GM12864 (cell line): ENCODE results near the gene PDE7B.

ENCODE experiments used
- DNase-seq: peaks from one replicate; pipeline ENCODE4 v3.0.0-alpha.2; 2011; ENCODE audit warnings: low read depth
- H3K4me3 ChIP-seq: 2 replicates; pipeline ENCODE4 v1.5.1; 2011; ENCODE audit warnings: mild to moderate bottlenecking, low read depth, low read length, control low read depth
- TF ChIP-seq, protein P1 (sequence below): IDR thresholded peaks from 2 replicates; pipeline ENCODE4 v1.5.1; 2011; ENCODE audit warnings: low read depth, mild to moderate bottlenecking, moderate library complexity, low read length, control low read depth, inconsistent platforms; ENCODE audit errors: missing control alignments

PDE7B gene

DNA sequence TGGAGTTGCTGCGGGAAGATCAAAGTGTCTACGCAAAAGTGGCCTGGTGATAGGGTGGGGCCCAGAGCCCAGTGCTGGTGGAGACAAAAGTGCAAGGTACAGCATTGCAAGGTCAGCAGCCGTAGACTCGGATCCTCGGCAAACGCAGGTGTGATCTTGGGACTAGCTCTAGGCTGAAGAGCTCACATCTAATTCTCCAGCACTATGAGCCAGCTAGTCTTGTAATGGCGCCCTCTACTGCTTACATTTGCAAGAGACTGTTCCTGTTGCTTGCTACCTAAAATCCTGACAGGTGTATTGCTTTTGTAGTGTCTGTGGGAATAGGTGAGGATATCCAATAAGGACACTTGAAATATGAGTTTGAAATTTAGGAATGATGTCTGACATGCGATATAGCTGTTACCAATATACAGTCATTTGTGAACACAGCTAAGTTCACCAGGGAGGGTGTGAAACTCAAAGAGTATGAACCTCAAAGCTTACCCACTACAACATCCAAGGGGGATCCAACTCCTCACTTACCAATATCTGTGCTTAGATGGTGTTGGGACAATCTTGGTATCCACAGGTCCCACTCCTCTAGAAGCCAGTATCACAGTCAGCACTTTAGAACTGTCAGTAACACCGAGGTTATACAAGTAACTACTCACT, 58.4 kb downstream of the PDE7B start:
- TF ChIP-seq, protein P1, sequence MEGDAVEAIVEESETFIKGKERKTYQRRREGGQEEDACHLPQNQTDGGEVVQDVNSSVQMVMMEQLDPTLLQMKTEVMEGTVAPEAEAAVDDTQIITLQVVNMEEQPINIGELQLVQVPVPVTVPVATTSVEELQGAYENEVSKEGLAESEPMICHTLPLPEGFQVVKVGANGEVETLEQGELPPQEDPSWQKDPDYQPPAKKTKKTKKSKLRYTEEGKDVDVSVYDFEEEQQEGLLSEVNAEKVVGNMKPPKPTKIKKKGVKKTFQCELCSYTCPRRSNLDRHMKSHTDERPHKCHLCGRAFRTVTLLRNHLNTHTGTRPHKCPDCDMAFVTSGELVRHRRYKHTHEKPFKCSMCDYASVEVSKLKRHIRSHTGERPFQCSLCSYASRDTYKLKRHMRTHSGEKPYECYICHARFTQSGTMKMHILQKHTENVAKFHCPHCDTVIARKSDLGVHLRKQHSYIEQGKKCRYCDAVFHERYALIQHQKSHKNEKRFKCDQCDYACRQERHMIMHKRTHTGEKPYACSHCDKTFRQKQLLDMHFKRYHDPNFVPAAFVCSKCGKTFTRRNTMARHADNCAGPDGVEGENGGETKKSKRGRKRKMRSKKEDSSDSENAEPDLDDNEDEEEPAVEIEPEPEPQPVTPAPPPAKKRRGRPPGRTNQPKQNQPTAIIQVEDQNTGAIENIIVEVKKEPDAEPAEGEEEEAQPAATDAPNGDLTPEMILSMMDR = peak; percentile 82
- H3K4me3 ChIP-seq = no peak overlapping the region
- DNase-seq = peak; percentile 47

DNA sequence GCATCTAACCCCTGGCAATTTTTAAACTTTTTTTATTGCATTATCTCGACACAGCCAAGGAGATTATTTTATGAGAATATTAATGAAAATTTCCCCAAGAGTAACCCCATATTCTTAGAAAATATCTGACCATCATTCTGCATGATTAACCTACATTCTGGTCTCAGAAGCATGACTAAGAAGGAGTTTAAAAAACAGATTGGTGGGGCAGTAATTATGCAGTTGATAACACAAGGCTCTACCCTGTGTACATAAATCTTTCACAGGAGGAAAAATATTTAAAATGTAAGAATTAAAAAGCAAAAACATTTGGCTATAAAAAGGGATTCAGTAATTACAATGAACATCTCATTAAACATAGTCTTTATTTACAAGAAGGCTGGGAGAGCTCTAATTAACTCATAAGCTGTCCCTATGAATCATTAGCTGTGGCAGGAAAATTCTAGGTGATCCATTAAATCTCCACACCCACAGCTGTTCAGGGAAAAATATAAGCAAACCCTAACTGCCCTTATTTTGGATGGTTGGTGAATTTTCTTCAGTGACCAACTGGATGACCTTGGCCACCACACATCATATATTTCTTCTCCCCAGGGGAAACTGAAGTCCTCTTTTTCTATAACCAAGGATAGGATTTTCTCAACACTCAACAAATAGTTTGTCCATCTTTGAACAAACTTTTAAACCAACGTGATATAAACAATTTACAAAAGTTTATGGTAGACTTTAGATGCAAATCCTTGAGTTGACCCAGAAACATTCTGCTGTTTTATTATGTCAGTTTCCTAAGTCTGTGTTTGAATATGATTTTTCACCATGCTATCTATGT, 59.5 kb downstream of the PDE7B start:
- no peak for DNase-seq
- no peak overlapping the region for H3K4me3 ChIP-seq
- TF ChIP-seq, protein P1 = no peak

DNA sequence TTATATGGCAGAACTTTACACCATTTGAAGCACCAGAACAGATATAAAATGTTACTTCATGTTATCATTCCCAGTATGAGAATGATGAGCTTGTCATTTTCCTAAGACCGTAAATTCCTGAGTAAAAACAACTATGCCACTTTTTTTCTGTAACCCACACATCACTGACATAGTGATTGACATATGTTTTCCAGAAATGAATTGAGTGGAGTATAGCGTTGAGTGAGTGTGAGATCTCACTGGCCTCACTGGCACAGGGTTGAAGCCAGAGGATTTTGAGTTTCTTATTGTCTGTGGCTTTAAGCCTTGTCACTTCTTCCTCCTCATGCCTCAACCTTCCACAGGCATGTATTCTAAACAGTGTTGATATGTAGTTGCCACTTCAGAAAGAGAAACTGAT, 62.3 kb downstream of the PDE7B start:
- H3K4me3 ChIP-seq = no peak overlapping the region
- TF ChIP-seq, protein P1 = no peak
- DNase-seq = no peak

DNA sequence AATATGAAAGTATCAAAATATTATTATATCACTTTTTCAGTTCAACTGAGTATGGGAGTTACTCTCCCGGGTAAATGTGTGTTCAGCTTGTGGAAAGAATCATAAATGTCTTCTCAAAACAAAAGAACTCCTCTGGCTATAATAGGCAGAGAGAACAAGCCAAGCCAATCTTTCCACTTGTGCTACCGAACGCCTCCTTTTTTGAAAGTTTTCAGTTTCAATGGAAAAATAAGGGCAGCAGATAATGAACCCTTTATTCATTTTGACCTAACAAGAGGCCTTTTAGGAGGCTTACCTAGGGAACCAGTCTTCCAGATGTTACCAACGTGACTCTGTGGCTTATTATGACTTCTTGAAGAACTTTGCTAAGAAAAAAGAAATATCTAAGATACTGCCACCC, 67.5 kb downstream of the PDE7B start:
- no peak overlapping the region for H3K4me3 ChIP-seq
- DNase-seq = no peak
- TF ChIP-seq, protein P1 = no peak

DNA sequence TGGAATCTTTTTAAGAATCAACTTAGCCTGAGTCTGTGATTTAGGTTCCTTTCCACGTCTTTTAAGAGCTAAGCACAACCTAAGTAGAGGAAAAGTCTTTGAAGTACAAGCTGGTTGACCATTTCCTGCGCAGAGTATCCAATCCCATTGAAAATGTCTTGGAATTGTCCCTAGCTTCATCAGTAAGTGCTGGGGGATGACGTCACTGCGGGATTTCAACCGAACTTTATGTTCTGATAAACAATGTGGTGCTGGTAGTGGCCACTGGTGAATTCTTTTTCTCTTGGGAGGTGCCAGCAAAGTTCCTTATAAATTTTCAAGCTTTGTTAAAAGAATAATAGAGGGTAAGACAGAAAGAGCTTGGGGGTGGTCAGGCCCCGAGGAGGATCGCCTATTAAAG, 69.2 kb downstream of the PDE7B start:
- DNase-seq = no peak
- TF ChIP-seq, protein P1 = no peak
- H3K4me3 ChIP-seq = no peak overlapping the region

DNA sequence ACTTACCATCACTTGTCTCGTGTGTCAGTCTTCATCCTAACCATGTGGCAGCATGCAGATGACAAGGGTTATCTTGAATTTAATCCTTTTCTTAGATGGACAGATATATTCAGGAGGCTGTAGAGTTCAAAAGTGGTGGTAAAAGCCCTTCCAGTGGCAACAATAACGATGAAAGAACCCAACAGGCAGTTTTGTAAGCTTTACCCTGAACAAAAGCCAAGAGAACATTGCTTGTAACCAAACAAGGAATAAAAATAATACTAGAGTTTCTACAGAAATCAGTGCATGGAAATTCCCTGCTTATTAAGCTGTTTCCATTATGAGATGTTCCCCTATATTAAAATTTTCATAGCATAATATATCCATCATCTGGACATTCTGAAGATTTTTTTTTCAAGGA, 69.7 kb downstream of the PDE7B start:
- DNase-seq = no peak
- TF ChIP-seq, protein P1 = no peak
- H3K4me3 ChIP-seq = no peak overlapping the region
